Endothelial cell of umbilical vein (primary cell): ENCODE results near the gene STX5. TPM values are rescaled to one million over a fixed set of nuclear protein-coding genes. Genes with fewer than 3 reads are reported as not detected.

ENCODE experiments used
- BruUV-seq: library from RNA; stranded (reverse); fragments of 400-500 nt; replicated peaks from 2 replicates; lab custom pipeline; 2021; lab: Mats Ljungman, UMichigan
- CTCF ChIA-PET: fragments of 300-600, 350-600 bp; sonication (Branson Sonifier 250); formaldehyde crosslinking; loops from one replicate; lab custom pipeline; 2021; ENCODE audit warnings: antibody characterized with exemption, inconsistent platforms; lab: Charles Lee
- POLR2A ChIA-PET: fragments of 300-600, 350-600 bp; sonication (Branson Sonifier 250); formaldehyde crosslinking; loops from one replicate; lab custom pipeline; 2021; ENCODE audit warnings: antibody characterized with exemption, inconsistent platforms; lab: Charles Lee
- DNase-seq: peaks from one replicate; pipeline ENCODE4 v3.0.0-alpha.2; 2011; ENCODE audit warnings: low read depth, low spot score
- FAIRE-seq: peaks from 2 replicates; lab custom pipeline; 2011; peaks lifted over from hg19 to GRCh38; lab: Jason Lieb, UNC
- H2AFZ ChIP-seq: 2 replicates; pipeline ENCODE4 v1.6.0; 2012; ENCODE audit warnings: low read depth, low read length, control low read depth, inconsistent platforms
- H3K27ac ChIP-seq: 2 replicates; pipeline ENCODE4 v1.5.1; 2011; ENCODE audit warnings: low read depth, mild to moderate bottlenecking, control low read depth, low read length, moderate library complexity; ENCODE audit not compliant: insufficient read depth
- H3K27me3 ChIP-seq, 2 experiments: 2 replicates each; pipeline versions ENCODE4 v1.6.0 to v1.6.1; 2011; ENCODE audit warnings: low read length in 2 of 2, mixed read lengths in 1 of 2; ENCODE audit not compliant: control insufficient read depth in 2 of 2, insufficient read depth in 2 of 2
- H3K36me3 ChIP-seq, 2 experiments: 2 replicates in 1 of 2; 3 replicates in 1 of 2; pipeline ENCODE4 v1.5.1; 2011; ENCODE audit warnings: low read length in 2 of 2, mild to moderate bottlenecking in 1 of 2, moderate library complexity in 1 of 2; ENCODE audit not compliant: control insufficient read depth in 2 of 2, insufficient read depth in 2 of 2; ENCODE audit errors: extremely low read depth in 1 of 2
- H3K4me1 ChIP-seq: 3 replicates; pipeline ENCODE4 v1.5.1; 2011; ENCODE audit warnings: mild to moderate bottlenecking, low read length; ENCODE audit not compliant: control insufficient read depth, insufficient read depth; ENCODE audit errors: extremely low read depth
- H3K4me2 ChIP-seq: 2 replicates; pipeline ENCODE4 v1.6.1; 2011; ENCODE audit warnings: low read length, control low read depth, mixed read lengths; ENCODE audit not compliant: insufficient read depth
- H3K4me3 ChIP-seq, 3 experiments: fragments of 200-600 bp in 1 of 3; sonication (generic), shearing (Covaris generic) in 1 of 3; replicated peaks in 1 of 3; 2 replicates each; pipeline ENCODE4 v1.5.1; 2011 to 2016; ENCODE audit warnings: control low read depth in 3 of 3, low read length in 3 of 3, mild to moderate bottlenecking in 2 of 3, inconsistent platforms in 1 of 3, low read depth in 1 of 3, moderate library complexity in 1 of 3; ENCODE audit not compliant: insufficient read depth in 1 of 3
- H3K79me2 ChIP-seq: 2 replicates; pipeline ENCODE4 v1.6.0; 2012; ENCODE audit warnings: low read length, inconsistent platforms; ENCODE audit not compliant: control insufficient read depth, insufficient read depth
- H3K9ac ChIP-seq: replicated peaks from 2 replicates; pipeline ENCODE3; 2011; ENCODE audit warnings: low read length, control low read depth; ENCODE audit not compliant: insufficient read depth; ENCODE audit errors: extremely low read depth
- H3K9me1 ChIP-seq: replicated peaks from 3 replicates; pipeline ENCODE4 v1.6.0; 2011; ENCODE audit warnings: mild to moderate bottlenecking, low read length; ENCODE audit not compliant: control insufficient read depth, insufficient read depth; ENCODE audit errors: extremely low read depth
- H3K9me3 ChIP-seq: replicated peaks from 2 replicates; pipeline ENCODE4 v1.5.1; 2012; ENCODE audit warnings: low read length, inconsistent platforms; ENCODE audit not compliant: control insufficient read depth, insufficient read depth
- H4K20me1 ChIP-seq: replicated peaks from 2 replicates; pipeline ENCODE3; 2011; ENCODE audit warnings: mild to moderate bottlenecking, low read length; ENCODE audit not compliant: control insufficient read depth, insufficient read depth; ENCODE audit errors: extremely low read depth
- EZH2 ChIP-seq: IDR thresholded peaks from 2 replicates; pipeline ENCODE4 v1.6.1; 2012; ENCODE audit warnings: borderline replicate concordance, low read depth, mild to moderate bottlenecking, moderate library complexity, low read length, inconsistent platforms; ENCODE audit not compliant: severe bottlenecking
- FOS ChIP-seq: IDR thresholded peaks from 2 replicates; pipeline ENCODE4 v1.6.1; 2011; ENCODE audit warnings: mild to moderate bottlenecking, low read length, moderate library complexity, borderline replicate concordance; ENCODE audit not compliant: insufficient read depth
- GATA2 ChIP-seq: IDR thresholded peaks from 2 replicates; pipeline ENCODE4 v1.7.0; 2011; ENCODE audit warnings: low read depth, mild to moderate bottlenecking, moderate library complexity, mixed read lengths, low read length; ENCODE audit not compliant: insufficient read length, insufficient read depth
- JUN ChIP-seq: IDR thresholded peaks from 2 replicates; pipeline ENCODE4 v1.6.1; 2011; ENCODE audit warnings: borderline replicate concordance, low read depth; ENCODE audit not compliant: insufficient read length, insufficient read depth
- MYC ChIP-seq: IDR thresholded peaks from one replicate; pipeline ENCODE4 v1.6.1; 2011; ENCODE audit warnings: mild to moderate bottlenecking, low read depth, low read length
- POLR2A ChIP-seq: IDR thresholded peaks from 2 replicates; pipeline ENCODE4 v1.6.1; 2012; ENCODE audit warnings: low read depth, mild to moderate bottlenecking, control low read depth, low read length
- POLR2AphosphoS5 ChIP-seq: IDR thresholded peaks from 2 replicates; pipeline ENCODE4 v1.6.1; 2012; ENCODE audit warnings: low read depth, mild to moderate bottlenecking, control low read depth, low read length, moderate library complexity; ENCODE audit not compliant: insufficient read depth
- dilution Hi-C: fragments of 300-500 bp; cut with MboI; formaldehyde crosslinking; loops from one replicate; pipeline ENCODE4 v1.15.0; 2019; ENCODE audit warnings: low sequenced_read_pairs; ENCODE audit not compliant: extremely low pct_ligation_motif_present
- intact Hi-C: fragments of 100-400 bp; cut with micrococcal nuclease; formaldehyde crosslinking; loops from one replicate; pipeline ENCODE4 v1.10.0; 2022
- polyA plus RNA-seq, 4 experiments: library from polyadenylated mRNA; depleted of rRNA in 3 of 4; stranded (reverse) in 3 of 4; unstranded in 1 of 4; fragments of >200 nt; gene quantifications; 2 replicates each; pipeline versions ENCODE4 v1.2.1 to v1.2.3, GENCODE V29; 2011 to 2012; ENCODE audit warnings: missing spikeins in 1 of 4
- total RNA-seq: library from RNA; stranded (reverse); gene quantifications from 2 replicates; pipeline ENCODE4 v1.2.3, GENCODE V29; 2021
- TF ChIP-seq, protein P1 (sequence below): IDR thresholded peaks from 2 replicates; pipeline ENCODE4 v1.6.1; 2011; ENCODE audit not compliant: insufficient read depth, insufficient read length
- TF ChIP-seq, protein P2 (sequence below), 2 donors: IDR thresholded peaks; 1 replicate in 1 of 2; 2 replicates in 1 of 2; pipeline ENCODE4 v1.5.1; 2011; ENCODE audit warnings: low read length in 2 of 2, mild to moderate bottlenecking in 2 of 2, moderate library complexity in 2 of 2, control low read depth in 1 of 2, inconsistent platforms in 1 of 2, low read depth in 1 of 2; ENCODE audit not compliant: insufficient read depth in 1 of 2; ENCODE audit errors: extremely low read depth in 1 of 2

STX5 gene
- total and polyA plus RNA-seq, 2 donors (not counting 3 experiments of a cell fraction or from before 2014, with no cell fraction given), result 41.3 to 46.4 TPM

DNA sequence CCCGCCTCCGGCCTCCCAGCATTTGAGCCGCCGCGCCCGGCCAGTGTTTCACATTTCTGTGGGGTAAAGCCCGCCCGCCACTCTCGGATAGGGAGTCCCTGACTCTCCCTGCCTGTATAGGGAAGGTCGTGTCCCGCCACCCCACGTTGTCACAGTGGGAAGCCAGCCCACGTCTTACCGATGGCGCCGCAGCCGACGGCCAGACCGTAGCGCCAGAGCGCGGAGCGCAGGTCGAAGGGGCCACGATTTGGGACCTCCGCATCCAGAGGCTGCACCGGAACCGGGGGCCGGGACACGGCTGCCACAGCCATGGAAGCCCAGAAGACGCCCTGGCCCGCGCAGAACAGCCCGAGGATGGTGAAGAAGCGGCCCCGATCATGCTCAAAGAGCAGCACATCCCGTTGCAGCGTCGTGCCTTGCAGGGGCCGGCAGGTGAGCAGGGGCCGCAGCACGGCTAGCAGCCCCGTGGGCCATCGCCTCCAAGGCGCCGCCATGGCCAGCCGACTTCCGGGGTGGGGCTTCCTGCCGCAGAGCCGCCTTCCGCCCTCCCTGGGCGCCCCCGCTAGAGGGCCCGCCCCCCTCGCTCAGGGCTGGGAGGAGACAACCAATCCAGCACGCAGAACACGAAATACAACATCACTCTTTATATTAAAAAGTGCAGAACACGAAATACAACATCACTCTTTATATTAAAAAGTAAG is 40.2 kb downstream of the STX5 start, which contains the start of gene TMEM223:
Gene TMEM223, minus strand, starts transcription at position 506 of the 701 bp plus-strand sequence. Its CDS starts 12 bp downstream, at position 494.
- peak within 1 kb of the TSS; percentile 5 for H2AFZ ChIP-seq
- ChIA-PET POLR2A (interaction anchor here (1.1 to 1.3 kb wide), 3 partner anchors 20 to 50 kb away, joined by 3 to 6 read pairs (median 4); partner anchors contain the start of gene TAF6L), CTCF (no interaction called here)
- H3K4me3 ChIP-seq, result peak within 1 kb of the TSS; percentile 17 to 65 (median 36)
- H3K9ac ChIP-seq, result peak within 1 kb of the TSS; percentile 42
- no peaks in the 10 kb centered on the region for H3K27me3 ChIP-seq
- BruUV-seq, result no TSS peak
- no peaks in the 10 kb centered on the region for H3K9me1 ChIP-seq
- peak; percentile 81 for DNase-seq
- H3K9me3 ChIP-seq, result no peaks in the 10 kb centered on the region
- peaks cover 11% of the 10 kb centered on the region for H3K4me1 ChIP-seq
- FAIRE-seq, result peak; percentile 95
- H3K79me2 ChIP-seq, result peaks cover 27% of the 10 kb centered on the region
- peak within 1 kb of the TSS; percentile 54 for H3K27ac ChIP-seq
- dilution Hi-C loops (no loop called here), intact Hi-C loops (loop anchor here (1.0 to 2.0 kb wide), 3 partner anchors 13 to 65 kb away; partner anchors contain the start of genes HNRNPUL2, STX5 and TEX54)
- TF ChIP-seq POLR2A, result peak; percentile 96
- no peak for TF ChIP-seq MYC
- peak; percentile 99 for TF ChIP-seq POLR2AphosphoS5
- peak within 1 kb of the TSS; percentile 43 for H3K4me2 ChIP-seq
- no peaks in the 10 kb centered on the region for H4K20me1 ChIP-seq
- peaks cover 20 to 42% of the 10 kb centered on the region in 2 experiments for H3K36me3 ChIP-seq

DNA sequence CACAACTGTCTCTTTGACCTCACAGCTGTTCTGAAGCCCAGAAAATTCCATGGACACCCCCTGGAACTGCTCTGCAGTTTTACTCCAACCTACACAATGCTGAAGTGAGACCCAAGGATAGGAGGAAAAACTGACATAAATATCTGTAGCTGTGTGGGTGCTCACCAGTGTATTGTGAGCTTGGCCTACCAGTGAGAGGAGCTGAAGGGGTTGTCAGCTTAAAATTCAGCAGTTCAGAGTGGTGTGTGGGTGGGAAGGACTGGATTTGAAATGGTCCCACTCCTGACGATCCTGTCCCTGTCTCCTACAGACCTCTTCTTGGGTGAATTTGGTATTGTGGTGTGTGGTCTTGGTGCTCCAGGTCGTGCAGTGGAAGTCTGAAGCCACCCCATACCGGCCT is 42.3 kb downstream of the STX5 start:
- H3K27ac ChIP-seq, result no peak overlapping the region
- no peak overlapping the region for H3K4me2 ChIP-seq
- no peak overlapping the region for H3K9ac ChIP-seq
- H3K79me2 ChIP-seq, result peaks cover 27% of the 10 kb centered on the region
- ChIA-PET CTCF (no interaction called here), POLR2A (interaction anchor here (1.9 kb wide), 1 partner anchor 52 kb away, joined by 9 read pairs; no protein-coding TSS in a partner anchor)
- no peaks in the 10 kb centered on the region for H4K20me1 ChIP-seq
- H3K36me3 ChIP-seq, result peaks cover 9 to 25% of the 10 kb centered on the region in 2 experiments
- no peak overlapping the region for H3K4me3 ChIP-seq
- H3K9me3 ChIP-seq, result no peaks in the 10 kb centered on the region
- intact Hi-C loops (no loop called here), dilution Hi-C loops (no loop called here)
- FAIRE-seq (no peak), DNase-seq (no peak)
- TF ChIP-seq POLR2A, result no peak
- TF ChIP-seq POLR2AphosphoS5, result no peak
- TF ChIP-seq, protein P1, sequence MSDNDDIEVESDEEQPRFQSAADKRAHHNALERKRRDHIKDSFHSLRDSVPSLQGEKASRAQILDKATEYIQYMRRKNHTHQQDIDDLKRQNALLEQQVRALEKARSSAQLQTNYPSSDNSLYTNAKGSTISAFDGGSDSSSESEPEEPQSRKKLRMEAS, result no peak
- TF ChIP-seq, protein P2, sequence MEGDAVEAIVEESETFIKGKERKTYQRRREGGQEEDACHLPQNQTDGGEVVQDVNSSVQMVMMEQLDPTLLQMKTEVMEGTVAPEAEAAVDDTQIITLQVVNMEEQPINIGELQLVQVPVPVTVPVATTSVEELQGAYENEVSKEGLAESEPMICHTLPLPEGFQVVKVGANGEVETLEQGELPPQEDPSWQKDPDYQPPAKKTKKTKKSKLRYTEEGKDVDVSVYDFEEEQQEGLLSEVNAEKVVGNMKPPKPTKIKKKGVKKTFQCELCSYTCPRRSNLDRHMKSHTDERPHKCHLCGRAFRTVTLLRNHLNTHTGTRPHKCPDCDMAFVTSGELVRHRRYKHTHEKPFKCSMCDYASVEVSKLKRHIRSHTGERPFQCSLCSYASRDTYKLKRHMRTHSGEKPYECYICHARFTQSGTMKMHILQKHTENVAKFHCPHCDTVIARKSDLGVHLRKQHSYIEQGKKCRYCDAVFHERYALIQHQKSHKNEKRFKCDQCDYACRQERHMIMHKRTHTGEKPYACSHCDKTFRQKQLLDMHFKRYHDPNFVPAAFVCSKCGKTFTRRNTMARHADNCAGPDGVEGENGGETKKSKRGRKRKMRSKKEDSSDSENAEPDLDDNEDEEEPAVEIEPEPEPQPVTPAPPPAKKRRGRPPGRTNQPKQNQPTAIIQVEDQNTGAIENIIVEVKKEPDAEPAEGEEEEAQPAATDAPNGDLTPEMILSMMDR (IDR thresholded peaks at IDR 0.05; ENCODE audit: extremely low read depth in 1 of 2, insufficient read depth in 1 of 2, low read depth in 1 of 2, low read length in 2 of 2), result no peak
- no peak for TF ChIP-seq FOS
- no peak for TF ChIP-seq GATA2
- TF ChIP-seq MYC, result no peak
- no peak for TF ChIP-seq EZH2
- TF ChIP-seq JUN, result no peak
- no TSS peak for BruUV-seq
- no peaks in the 10 kb centered on the region for H3K27me3 ChIP-seq
- peaks cover 17% of the 10 kb centered on the region for H3K4me1 ChIP-seq
- H2AFZ ChIP-seq, result no peak overlapping the region
- no peaks in the 10 kb centered on the region for H3K9me1 ChIP-seq
